Measurements from ENCODE around the gene MREG.

DNA sequence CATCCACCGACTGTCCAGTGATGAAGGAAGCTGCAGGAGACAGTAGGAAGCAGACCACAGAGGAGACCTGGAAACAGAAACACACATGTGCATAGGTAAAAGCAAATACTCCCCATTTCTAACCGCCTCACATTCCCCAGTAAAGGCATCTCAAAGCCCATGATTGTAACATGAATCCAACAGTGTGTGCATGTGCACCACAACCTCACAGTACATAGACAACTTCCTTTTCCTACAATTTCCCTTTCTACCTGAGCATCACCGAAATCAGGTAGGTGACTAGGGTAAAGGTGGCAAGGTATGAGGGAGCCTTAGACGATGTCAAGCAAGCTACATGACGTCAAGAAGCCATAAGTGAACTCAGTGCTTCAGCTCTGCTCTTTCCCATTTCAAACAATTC, 30.6 kb upstream of the MREG start:
- TF ChIP-seq, protein P1, sequence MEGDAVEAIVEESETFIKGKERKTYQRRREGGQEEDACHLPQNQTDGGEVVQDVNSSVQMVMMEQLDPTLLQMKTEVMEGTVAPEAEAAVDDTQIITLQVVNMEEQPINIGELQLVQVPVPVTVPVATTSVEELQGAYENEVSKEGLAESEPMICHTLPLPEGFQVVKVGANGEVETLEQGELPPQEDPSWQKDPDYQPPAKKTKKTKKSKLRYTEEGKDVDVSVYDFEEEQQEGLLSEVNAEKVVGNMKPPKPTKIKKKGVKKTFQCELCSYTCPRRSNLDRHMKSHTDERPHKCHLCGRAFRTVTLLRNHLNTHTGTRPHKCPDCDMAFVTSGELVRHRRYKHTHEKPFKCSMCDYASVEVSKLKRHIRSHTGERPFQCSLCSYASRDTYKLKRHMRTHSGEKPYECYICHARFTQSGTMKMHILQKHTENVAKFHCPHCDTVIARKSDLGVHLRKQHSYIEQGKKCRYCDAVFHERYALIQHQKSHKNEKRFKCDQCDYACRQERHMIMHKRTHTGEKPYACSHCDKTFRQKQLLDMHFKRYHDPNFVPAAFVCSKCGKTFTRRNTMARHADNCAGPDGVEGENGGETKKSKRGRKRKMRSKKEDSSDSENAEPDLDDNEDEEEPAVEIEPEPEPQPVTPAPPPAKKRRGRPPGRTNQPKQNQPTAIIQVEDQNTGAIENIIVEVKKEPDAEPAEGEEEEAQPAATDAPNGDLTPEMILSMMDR (IDR thresholded peaks at IDR 0.05), result no peak
- TF ChIP-seq EP300 (IDR thresholded peaks at IDR 0.05), result no peak

All from sigmoid colon (tissue), 4 donors.